OCI-LY7 (cell line): Measurements from ENCODE around the gene BTN1A1. TPM values are rescaled to one million over a fixed set of nuclear protein-coding genes. Genes with fewer than 3 reads are reported as not detected.
"Not testable (repeated sequence)": the region's sequence is repeated elsewhere in the genome, so short reads cannot be mapped to it uniquely, and the experiment has no call there.

Experiments
- BruUV-seq: library from RNA; stranded (reverse); fragments of 400-500 nt; replicated peaks from 2 replicates; lab custom pipeline; 2021; lab: Mats Ljungman, UMichigan
- CTCF ChIA-PET: fragments of 300-600 bp; sonication (Branson Sonifier 250); formaldehyde crosslinking; loops from one replicate; lab custom pipeline; 2022; ENCODE audit warnings: antibody characterized with exemption; ENCODE audit not compliant: unreplicated experiment; lab: Charles Lee
- POLR2A ChIA-PET: fragments of 300-600 bp; sonication (Branson Sonifier 250); formaldehyde crosslinking; loops from one replicate; lab custom pipeline; 2022; ENCODE audit warnings: antibody characterized with exemption; lab: Charles Lee
- DNase-seq: peaks from one replicate; pipeline ENCODE4 v3.0.0-alpha.2; 2015; ENCODE audit warnings: low spot score
- H2AFZ ChIP-seq: fragments of 200-600 bp; sonication (generic), shearing (Covaris generic); 2 replicates; pipeline ENCODE4 v1.6.1; 2014; ENCODE audit warnings: mild to moderate bottlenecking, antibody characterized with exemption, low read length, moderate library complexity
- H3K27ac ChIP-seq: fragments of 200-600 bp; sonication (generic); 2 replicates; pipeline ENCODE4 v1.5.1; 2014; ENCODE audit warnings: mixed run types, low read depth, mild to moderate bottlenecking, moderate library complexity, low read length, inconsistent platforms; ENCODE audit not compliant: poor library complexity, severe bottlenecking
- H3K36me3 ChIP-seq: fragments of 200-600 bp; sonication (generic); 2 replicates; pipeline ENCODE4 v1.6.1; 2014; ENCODE audit warnings: mild to moderate bottlenecking, antibody characterized with exemption, low read length, moderate library complexity, mixed read lengths; ENCODE audit not compliant: insufficient read depth
- H3K4me1 ChIP-seq: fragments of 200-600 bp; sonication (generic); 2 replicates; pipeline ENCODE4 v1.5.1; 2014; ENCODE audit warnings: mild to moderate bottlenecking, low read length; ENCODE audit not compliant: insufficient read depth, poor library complexity, severe bottlenecking
- H3K4me2 ChIP-seq: fragments of 200-600 bp; sonication (generic); 2 replicates; pipeline ENCODE4 v1.6.1; 2014; ENCODE audit warnings: mild to moderate bottlenecking, low read length
- H3K4me3 ChIP-seq: fragments of 200-600 bp; sonication (generic); 2 replicates; pipeline ENCODE4 v1.5.1; 2014; ENCODE audit warnings: mild to moderate bottlenecking, low read depth, low read length; ENCODE audit not compliant: poor library complexity, severe bottlenecking
- H3K79me2 ChIP-seq: fragments of 200-600 bp; sonication (generic); 2 replicates; pipeline ENCODE4 v1.6.1; 2016; ENCODE audit warnings: low read depth, mild to moderate bottlenecking, low read length, moderate library complexity, mixed read lengths; ENCODE audit not compliant: insufficient read depth
- H3K9me2 ChIP-seq: fragments of 200-600 bp; sonication (generic); 2 replicates; pipeline ENCODE4 v1.6.1; 2016; ENCODE audit warnings: mild to moderate bottlenecking, low read length, mixed read lengths; ENCODE audit not compliant: insufficient read depth
- H3K9me3 ChIP-seq: fragments of 200-600 bp; sonication (generic); 2 replicates; pipeline ENCODE4 v1.6.1; 2014; ENCODE audit warnings: mild to moderate bottlenecking, mixed run types, low read length, mixed read lengths
- H4K20me1 ChIP-seq: fragments of 200-600 bp; sonication (generic); 2 replicates; pipeline ENCODE4 v1.6.1; 2014; ENCODE audit warnings: mild to moderate bottlenecking, antibody characterized with exemption, low read length, moderate library complexity, mixed read lengths; ENCODE audit not compliant: insufficient read depth
- CTCF ChIP-seq: fragments of 200-600 bp; sonication (generic); conservative IDR thresholded peaks from 2 replicates; pipeline ENCODE4 v1.5.1; 2014; ENCODE audit warnings: mild to moderate bottlenecking, antibody characterized with exemption, low read length, moderate library complexity, mixed read lengths
- EZH2phosphoT487 ChIP-seq: fragments of 200-600 bp; sonication (generic); IDR thresholded peaks from 2 replicates; pipeline ENCODE4 v1.6.1; 2018; ENCODE audit warnings: low read depth, borderline replicate concordance, mild to moderate bottlenecking, mixed run types, antibody characterized with exemption, low read length, moderate library complexity, mixed read lengths
- intact Hi-C: fragments of 100-400 bp; cut with micrococcal nuclease; formaldehyde crosslinking; loops from one replicate; pipeline ENCODE4 v1.10.0; 2022; ENCODE audit not compliant: unreplicated experiment
- total RNA-seq, 2 experiments: library from RNA; depleted of rRNA in 1 of 2; stranded (reverse); fragments of >200 nt in 1 of 2; shearing (Covaris generic) in 1 of 2; gene quantifications; 2 replicates each; pipeline ENCODE4 v1.2.3, GENCODE V29; 2014 to 2022

Gene BTN1A1
- total RNA-seq, 2 experiments from 2014 or later = 0.25 to 1.0 TPM

DNA sequence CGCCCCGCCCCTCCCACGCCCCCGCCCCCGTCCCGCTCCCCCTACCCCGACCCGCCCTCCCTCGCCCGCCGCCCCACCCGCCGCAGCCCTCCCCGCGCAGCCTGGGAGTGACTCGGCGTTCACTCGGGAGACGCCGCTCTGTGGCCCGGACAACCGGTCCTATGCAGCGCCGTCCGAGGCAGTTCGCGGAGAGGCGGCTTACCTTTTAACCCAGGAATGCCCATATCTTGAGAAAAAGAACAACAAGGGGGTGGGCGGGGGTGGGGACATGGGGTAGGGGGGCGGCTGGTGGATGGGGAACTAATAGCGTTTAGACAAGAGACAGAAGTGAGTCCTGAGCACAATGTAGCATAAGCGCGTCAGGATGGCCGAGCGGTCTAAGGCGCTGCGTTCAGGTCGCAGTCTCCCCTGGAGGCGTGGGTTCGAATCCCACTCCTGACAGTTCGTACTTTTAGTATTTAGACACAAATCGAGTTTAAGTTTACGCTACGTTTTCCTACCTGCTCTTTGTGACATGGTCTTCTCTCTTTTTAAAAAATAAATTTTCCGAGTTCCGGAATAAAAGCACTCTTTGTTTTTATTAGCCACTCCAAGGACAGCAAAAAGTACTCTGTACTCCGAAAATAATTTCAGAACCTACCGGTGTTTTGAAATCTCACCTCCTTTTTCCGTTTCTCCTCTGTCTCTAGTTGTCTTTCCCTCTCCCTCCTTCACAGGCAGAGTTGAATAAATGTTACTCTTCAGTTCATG is 20.9 kb downstream of the BTN1A1 start:
- Histone ChIP-seq H3K79me2 (no peaks in the 10 kb centered on the region), H3K4me2 (peak overlapping the region; percentile 87), H3K4me1 (peaks cover 36% of the 10 kb centered on the region), H3K9me2 (no peaks in the 10 kb centered on the region), H3K4me3 (peak overlapping the region; percentile 72), H2AFZ (peak overlapping the region; percentile 87), H3K36me3 (no peaks in the 10 kb centered on the region), H4K20me1 (no peaks in the 10 kb centered on the region), H3K27ac (peak overlapping the region; percentile 84), H3K9me3 (no peaks in the 10 kb centered on the region)
- TF ChIP-seq EZH2phosphoT487 = no peak
- TF ChIP-seq CTCF = no peak
- ChIA-PET CTCF (interaction anchor here (0.6 to 1.7 kb wide), 2 partner anchors 19 to 48 kb away, joined by 3 to 4 read pairs; no protein-coding TSS in a partner anchor), POLR2A (interaction anchor here (0.9 to 2.6 kb wide), 4 partner anchors 11 to 47 kb away, joined by 3 to 11 read pairs (median 8); no protein-coding TSS in a partner anchor)
- BruUV-seq = TSS peak; percentile 80
- intact Hi-C loops = loop anchor here (1.0 to 2.0 kb wide), 6 partner anchors 11 to 62 kb away; no protein-coding TSS in a partner anchor
- peak; percentile 91 for DNase-seq

- H3K36me3 ChIP-seq = no peaks in the 10 kb centered on the region
- peak overlapping the region; percentile 72 for H3K4me3 ChIP-seq
- H3K79me2 ChIP-seq = no peaks in the 10 kb centered on the region
- TF ChIP-seq EZH2phosphoT487 = no peak
- peak; percentile 78 for TF ChIP-seq CTCF
- H3K9me2 ChIP-seq = no peaks in the 10 kb centered on the region
- CTCF ChIA-PET = interaction anchor here (1.1 kb wide), 1 partner anchor 12 kb away, joined by 3 read pairs; no protein-coding TSS in a partner anchor
- DNase-seq = peak; percentile 85
- no TSS peak for BruUV-seq
- H3K9me3 ChIP-seq = no peaks in the 10 kb centered on the region
- peak overlapping the region; percentile 84 for H3K27ac ChIP-seq
- no peaks in the 10 kb centered on the region for H4K20me1 ChIP-seq
- peak overlapping the region; percentile 87 for H2AFZ ChIP-seq
- peak overlapping the region; percentile 87 for H3K4me2 ChIP-seq
- POLR2A ChIA-PET = interaction anchor here (0.9 to 1.3 kb wide), 4 partner anchors 11 to 193 kb away, joined by 3 to 6 read pairs (median 4); no protein-coding TSS in a partner anchor
- H3K4me1 ChIP-seq = peaks cover 36% of the 10 kb centered on the region
- intact Hi-C loops = loop anchor here (1.0 to 2.0 kb wide), 6 partner anchors 11 to 63 kb away; no protein-coding TSS in a partner anchor
Measured at GRCh38 chr6:26521600-26522391, 21.7 kb downstream of the BTN1A1 start.

DNA sequence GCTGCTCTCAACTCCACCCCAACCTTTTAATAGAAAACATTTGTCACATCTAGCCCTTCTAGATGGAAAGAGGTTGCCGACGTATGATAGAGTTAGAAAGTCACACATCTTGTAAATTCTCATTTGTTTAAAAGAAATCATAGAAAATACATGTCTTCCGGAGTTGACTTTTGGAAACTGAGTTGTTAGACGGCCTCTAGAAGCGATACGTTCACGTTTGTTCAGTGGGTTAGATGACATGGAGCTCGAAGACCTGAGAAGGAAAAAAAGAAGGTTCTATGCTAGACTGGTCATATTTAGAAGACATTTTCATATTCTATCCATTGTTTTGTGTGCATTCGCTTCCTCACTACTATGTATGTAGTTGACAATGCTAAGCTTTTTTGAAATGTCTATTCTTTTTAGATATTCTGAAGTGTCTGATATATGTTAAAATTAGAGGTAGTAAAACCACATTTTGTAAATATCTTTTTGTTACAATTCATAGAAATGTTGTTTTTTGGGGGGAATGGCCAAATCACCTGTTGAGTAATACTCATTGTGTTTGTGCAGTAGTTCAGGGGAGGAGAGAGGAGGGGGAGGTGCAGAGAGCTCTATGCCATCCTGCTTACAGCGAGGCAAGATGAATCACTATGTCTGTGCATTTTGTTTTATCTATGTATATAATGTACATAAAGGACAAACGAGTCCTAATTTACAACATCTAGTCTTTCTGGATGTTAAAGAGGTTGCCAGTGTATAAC is 22.6 kb downstream of the BTN1A1 start:
- H3K79me2 ChIP-seq, H3K36me3 ChIP-seq, H3K27ac ChIP-seq, H3K9me3 ChIP-seq, BruUV-seq, H3K9me2 ChIP-seq, intact Hi-C loops, H3K4me3 ChIP-seq, H4K20me1 ChIP-seq: not testable (repeated sequence)
- ChIA-PET POLR2A (interaction anchor here (0.6 to 1.3 kb wide), 4 partner anchors 9 to 194 kb away, joined by 3 to 6 read pairs (median 4); no protein-coding TSS in a partner anchor), CTCF (interaction anchor here (1.1 kb wide), 1 partner anchor 11 kb away, joined by 3 read pairs; no protein-coding TSS in a partner anchor)
- DNase-seq = peak; percentile 27
- peaks cover 36% of the 10 kb centered on the region for H3K4me1 ChIP-seq
- 0 out of 2 replicates have a peak overlapping the region, but pooled peaks have one; percentile 87 for H2AFZ ChIP-seq
- peak overlapping the region; percentile 21; the same call in 1 of the 2 replicates for H3K4me2 ChIP-seq

GRCh38 chr6:26524314-26524713 is 24.2 kb downstream of the BTN1A1 start:
- not testable (repeated sequence) for BruUV-seq

More at GRCh38 chr6:26524314-26524713, 24.2 kb downstream of the BTN1A1 start:
- H3K36me3 ChIP-seq, H3K4me3 ChIP-seq, H4K20me1 ChIP-seq, CTCF ChIA-PET, H3K79me2 ChIP-seq, intact Hi-C loops, H3K4me2 ChIP-seq, H2AFZ ChIP-seq, H3K9me3 ChIP-seq, H3K27ac ChIP-seq, DNase-seq, H3K9me2 ChIP-seq: not testable (repeated sequence)
- peaks cover 35% of the 10 kb centered on the region for H3K4me1 ChIP-seq
- POLR2A ChIA-PET = interaction anchor here (0.6 to 1.3 kb wide), 4 partner anchors 9 to 1172 kb away, joined by 3 to 5 read pairs (median 4); no protein-coding TSS in a partner anchor
